HG02678 (cell line): ENCODE results near the gene CST2.
"Not testable (repeated sequence)": the region's sequence is repeated elsewhere in the genome, so short reads cannot be mapped to it uniquely, and the experiment has no call there.

Experiments
- ATAC-seq: cut with Tn5 transposase; IDR thresholded peaks from one replicate; pipeline ENCODE4 v1.9.1; 2021; ENCODE audit warnings: mild to moderate bottlenecking, moderate library complexity; ENCODE audit not compliant: unreplicated experiment

Gene CST2

GRCh38 chr20:23826541-23827021, at the start of gene CST2:
Gene CST2, minus strand, starts transcription at chr20:23826729. Its CDS starts 69 bp downstream, at chr20:23826660.
- no peak for ATAC-seq

DNA sequence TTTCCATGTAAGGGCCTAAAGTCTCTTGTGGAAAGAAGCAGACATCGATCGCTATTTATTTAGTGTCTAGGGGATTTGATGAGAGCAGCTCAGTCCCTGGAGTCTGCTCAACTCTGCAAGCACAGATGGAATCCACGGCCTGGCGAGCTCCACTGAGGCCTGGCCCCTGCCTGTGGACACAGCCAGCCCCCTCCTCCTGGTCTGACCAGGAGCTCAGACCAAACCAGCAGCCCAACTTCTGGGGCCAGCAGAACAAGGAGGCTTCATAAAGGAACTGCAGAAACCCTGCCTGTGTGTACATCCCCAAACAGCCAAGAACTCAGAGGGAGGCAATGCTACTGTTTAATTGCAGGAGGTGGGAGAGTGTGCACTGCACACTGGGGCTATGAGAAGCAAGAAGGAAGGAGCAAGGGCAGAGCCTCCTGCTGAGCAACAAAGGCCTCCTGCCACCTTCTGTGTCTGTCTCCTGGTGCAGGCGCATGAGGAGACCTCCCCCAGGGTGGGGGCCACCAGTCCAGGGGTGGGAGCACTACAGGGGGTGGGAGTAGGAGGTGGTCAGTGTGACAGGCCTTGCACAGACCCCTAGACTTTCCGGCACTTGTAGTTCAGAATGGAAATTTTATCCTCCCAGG, 49.2 kb upstream of the CST2 start:
- ATAC-seq: no peak

GRCh38 chr20:23874747-23875146, 48.2 kb upstream of the CST2 start:
- peak; percentile 60 for ATAC-seq

DNA sequence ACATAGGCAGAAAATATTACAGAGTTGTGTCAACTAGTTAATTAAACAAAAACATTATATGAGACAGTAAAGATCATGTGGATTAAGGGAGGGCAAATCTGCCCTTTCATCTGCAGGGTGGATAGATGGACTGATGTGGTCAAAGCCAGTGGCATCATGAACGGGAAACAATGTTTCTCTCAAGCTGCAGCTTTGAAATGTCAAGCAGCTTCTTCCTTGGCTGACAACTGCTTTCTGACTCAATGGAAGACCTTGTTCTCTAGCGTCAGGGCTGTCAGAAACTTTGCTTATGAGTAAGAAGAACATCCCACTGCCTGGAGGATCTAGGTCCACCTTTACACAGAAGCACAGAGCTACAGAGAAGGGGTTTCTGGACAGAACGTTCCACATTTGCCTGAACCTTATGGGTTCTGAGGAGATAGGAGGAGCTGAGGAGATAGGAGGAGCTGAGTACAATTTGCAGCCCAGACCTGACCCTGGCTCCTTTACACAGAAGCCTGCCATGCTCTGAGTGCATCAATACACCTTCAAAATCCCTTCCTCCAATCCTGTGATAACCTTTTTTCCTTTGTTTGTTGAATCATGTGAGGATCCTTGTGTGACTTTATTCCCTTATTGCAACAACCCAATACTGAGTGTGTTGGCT, 47.0 kb upstream of the CST2 start:
- ATAC-seq: no peak

GRCh38 chr20:23872065-23872464, 45.5 kb upstream of the CST2 start:
- no peak for ATAC-seq

- ATAC-seq: no peak
Measured at GRCh38 chr20:23870461-23870860, 43.9 kb upstream of the CST2 start.

DNA sequence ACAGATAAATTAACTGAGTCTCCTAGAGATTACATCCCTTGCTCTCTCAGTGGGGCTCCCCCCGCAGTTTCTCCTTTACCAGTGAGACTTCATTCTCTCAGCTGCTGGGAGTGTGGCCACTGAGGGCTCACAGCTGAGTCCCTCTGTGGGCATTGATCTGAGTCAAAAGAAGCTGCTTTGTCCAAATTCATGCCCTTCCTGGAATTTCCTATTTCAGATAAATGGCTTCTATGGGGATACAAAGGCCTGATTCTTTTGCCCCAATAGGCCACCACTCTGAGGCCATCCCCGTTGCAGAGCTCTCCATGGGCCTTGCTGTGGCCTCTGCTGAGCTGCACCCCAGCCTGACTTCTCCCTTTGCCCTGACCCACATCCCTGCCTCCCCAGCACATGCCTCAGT, 43.0 kb upstream of the CST2 start:
- no peak for ATAC-seq

- no peak for ATAC-seq
Measured at GRCh38 chr20:23868321-23868720, 41.8 kb upstream of the CST2 start.

DNA sequence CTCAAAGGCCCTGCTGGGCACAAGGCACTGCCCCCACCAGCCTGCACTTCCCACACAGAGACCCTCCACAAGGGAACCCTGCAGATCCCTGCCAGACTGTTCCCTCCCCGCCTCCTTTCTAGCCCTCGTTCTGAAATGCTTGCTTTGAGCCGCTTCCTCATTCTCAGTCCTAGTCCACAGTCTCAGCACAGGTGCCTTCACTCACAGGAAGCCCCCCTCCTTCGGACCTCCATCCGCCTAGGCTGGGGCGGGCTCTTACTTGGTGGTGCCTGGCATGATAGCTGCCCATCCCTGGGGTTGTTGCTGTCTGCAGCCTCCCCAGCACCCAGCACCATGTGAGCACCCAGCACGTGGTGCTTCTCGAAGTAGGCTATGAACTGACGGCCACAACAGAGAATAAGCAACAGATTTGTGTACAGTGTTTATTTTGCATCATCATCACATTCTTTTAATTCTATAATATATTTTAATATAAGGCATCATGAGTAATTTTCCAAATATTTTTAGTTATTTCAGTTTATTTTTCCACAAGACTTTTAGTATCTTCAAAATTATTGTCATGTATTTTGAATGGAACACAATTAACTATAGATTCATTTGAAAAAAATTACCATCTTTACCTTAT, 40.7 kb upstream of the CST2 start:
- no peak for ATAC-seq

- ATAC-seq: not testable (repeated sequence)
Measured at GRCh38 chr20:23860771-23861170, 34.2 kb upstream of the CST2 start.

- no peak for ATAC-seq
Measured at GRCh38 chr20:23857962-23858595, 31.6 kb upstream of the CST2 start.

DNA sequence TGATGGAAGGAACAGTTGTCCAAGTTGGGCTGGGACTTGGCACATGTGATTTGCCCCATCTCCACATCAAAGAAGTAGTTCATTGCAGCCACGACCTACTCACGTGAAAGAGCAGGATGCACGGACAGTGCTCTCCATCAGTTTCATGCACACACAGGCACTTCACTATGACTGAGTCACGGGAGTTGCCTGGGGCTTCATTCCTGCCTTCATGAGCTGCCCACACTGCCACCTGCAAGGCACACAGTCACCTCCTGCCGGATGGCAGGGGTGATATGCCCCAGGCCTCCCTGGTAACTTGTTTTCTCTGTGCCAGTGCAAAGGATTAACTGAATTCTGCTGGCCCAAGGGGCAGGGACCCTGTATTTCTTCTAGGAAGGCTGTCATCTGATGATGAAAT, 30.2 kb upstream of the CST2 start:
- ATAC-seq: no peak

- ATAC-seq: no peak
Measured at GRCh38 chr20:23856226-23856625, 29.7 kb upstream of the CST2 start.

GRCh38 chr20:23841693-23842092, 15.2 kb upstream of the CST2 start:
- ATAC-seq: no peak

- no peak for ATAC-seq
Measured at GRCh38 chr20:23835716-23836115, 9.2 kb upstream of the CST2 start.

DNA sequence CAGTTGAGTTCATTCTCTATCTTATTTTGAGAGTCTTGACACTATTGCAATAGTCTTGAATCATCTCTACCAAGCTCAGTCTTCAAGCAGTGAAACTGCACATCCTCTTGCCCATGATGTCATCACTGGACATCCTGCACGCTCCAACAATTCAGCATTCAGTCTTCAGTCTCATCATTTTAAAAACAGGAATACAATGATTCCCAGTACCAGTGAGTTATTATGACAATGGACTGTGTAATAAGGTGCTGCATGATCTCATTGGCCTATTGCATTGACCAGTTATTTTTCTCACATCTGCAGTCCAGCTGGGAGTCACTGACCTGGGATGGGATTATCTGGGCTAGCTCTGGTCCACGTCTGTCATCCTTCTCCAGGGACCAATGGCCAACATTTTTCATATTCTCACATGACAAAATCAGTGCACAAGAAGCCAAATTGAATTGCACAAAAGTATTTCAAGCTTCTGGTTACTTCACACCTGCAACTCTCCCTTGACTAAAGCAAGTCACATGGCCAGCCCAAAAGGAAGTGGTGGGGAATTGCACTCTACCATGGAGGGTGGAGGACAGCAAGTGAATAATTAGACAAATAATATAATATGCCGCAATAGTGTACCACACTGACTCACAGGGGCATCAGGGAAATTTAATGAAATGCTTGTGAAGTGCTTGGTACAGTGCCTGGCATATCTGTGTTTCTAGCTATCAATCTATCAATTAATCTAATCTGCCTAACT, 6.4 kb upstream of the CST2 start:
- ATAC-seq: no peak

GRCh38 chr20:23831961-23832360, 5.4 kb upstream of the CST2 start:
- ATAC-seq: not testable (repeated sequence)

DNA sequence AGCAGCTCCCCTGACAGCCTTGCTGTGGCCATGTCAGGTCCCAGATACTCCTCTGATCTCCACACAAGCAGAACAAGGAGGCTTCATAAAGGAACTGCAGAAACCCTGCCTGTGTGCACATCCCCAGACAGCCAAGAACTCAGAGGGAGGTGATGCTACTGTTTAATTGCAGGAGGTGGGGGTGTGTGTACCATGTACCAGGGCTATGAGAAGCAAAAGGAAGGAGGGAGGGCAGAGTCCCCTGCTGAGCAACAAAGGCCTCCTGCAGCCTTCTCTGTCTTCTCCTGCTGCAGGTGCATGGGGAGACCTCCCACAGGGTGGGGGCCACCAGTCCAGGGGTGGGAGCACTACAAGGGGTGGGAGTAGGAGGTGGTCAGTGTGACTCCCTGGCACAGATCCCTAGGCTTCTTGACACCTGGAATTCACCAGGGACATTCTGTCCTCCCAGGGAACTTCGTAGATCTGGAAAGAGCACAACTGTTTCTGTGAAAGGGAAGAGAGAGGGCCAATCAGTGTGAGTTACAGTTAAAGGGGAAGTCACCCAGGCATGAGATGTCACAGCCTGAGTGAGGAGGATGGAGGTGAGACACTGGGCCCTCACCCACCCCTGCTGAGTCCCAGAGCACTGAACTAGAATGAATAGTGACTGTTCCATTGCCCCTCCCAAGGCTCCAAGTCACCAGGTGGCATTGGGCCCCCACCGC, 2.8 kb downstream of the CST2 start:
- no peak for ATAC-seq

DNA sequence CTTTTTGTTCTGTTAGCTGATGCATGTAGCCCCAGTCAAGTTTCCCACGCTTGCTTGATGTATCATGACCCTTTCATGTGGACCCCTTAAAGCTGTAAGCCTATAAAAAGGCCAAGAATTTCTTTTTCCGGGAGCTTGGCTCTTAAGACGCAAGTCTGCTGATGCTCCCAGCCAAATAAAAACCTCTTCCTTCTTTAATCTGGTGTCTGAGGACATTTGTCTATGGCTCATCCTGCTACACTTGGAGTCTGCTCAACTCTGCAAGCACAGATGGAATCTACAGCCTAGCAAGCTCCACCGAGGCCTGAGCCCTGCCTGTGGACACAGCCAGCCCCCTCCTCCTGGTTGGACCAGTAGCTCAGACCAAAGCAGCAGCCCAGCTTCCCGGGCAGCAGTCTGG, 3.4 kb downstream of the CST2 start:
- ATAC-seq: no peak

- ATAC-seq: no peak
Measured at GRCh38 chr20:23820493-23820892, 6.0 kb downstream of the CST2 start.
